OCI-LY1 (cell line): ENCODE results near the gene KIF15.
"Not testable (repeated sequence)": the region's sequence is repeated elsewhere in the genome, so short reads cannot be mapped to it uniquely, and the experiment has no call there.

Experiments
- CTCF ChIP-seq: fragments of 200-600 bp; sonication (generic), shearing (Covaris generic); IDR thresholded peaks from 2 replicates; pipeline ENCODE4 v1.5.1; 2017; ENCODE audit warnings: mild to moderate bottlenecking, antibody characterized with exemption, low read length, moderate library complexity, mixed read lengths
- EZH2 ChIP-seq: fragments of 200-600 bp; sonication (generic), shearing (Covaris generic); IDR thresholded peaks from 2 replicates; pipeline ENCODE4 v1.8.0; 2017; ENCODE audit warnings: borderline replicate concordance, mixed run types, mild to moderate bottlenecking, antibody characterized with exemption, low read length, moderate library complexity, mixed read lengths

- TF ChIP-seq CTCF, EZH2: not testable (repeated sequence)
Measured at GRCh38 chr3:44816334-44816733, 54.7 kb downstream of the KIF15 start.
